ENCODE results near the gene AFDN. TPM values are rescaled to one million over a fixed set of nuclear protein-coding genes. Genes with fewer than 3 reads are reported as not detected.

The AFDN gene
- total RNA-seq, 1 donor from 2014 or later = 102 TPM

GRCh38 chr6:167779129-167779992 is 47.4 kb upstream of the AFDN start:
- H3K4me3 ChIP-seq (ENCODE audit: insufficient read depth, low read depth, low read length) = no peak overlapping the region
- H3K9ac ChIP-seq (ENCODE audit: low read length) = no peak overlapping the region
- no peaks in the 10 kb centered on the region for H3K4me1 ChIP-seq (ENCODE audit: insufficient read depth, low read length)
- no peaks in the 10 kb centered on the region for H3K4me1 Mint-ChIP-seq (ENCODE audit: low read depth, unreplicated experiment)
- no peak for TF ChIP-seq CTCF (IDR thresholded peaks at IDR 0.05; ENCODE audit: insufficient read depth, low read depth, low read length)
- DNase-seq (ENCODE audit: low read depth) (no peak), FAIRE-seq (no peak)
- H3K4me2 ChIP-seq (ENCODE audit: low read length) = no peak overlapping the region
- H3K36me3 Mint-ChIP-seq (ENCODE audit: low read depth, unreplicated experiment) = peaks cover 2% of the 10 kb centered on the region
- no peaks in the 10 kb centered on the region for H3K9me3 ChIP-seq (ENCODE audit: insufficient read depth, low read depth, low read length)
- no peaks in the 10 kb centered on the region for H3K27me3 ChIP-seq (ENCODE audit: insufficient read depth, low read length)
- H3K27ac ChIP-seq (ENCODE audit: low read depth, low read length) = no peak overlapping the region
- no peak overlapping the region for H3K27ac Mint-ChIP-seq (ENCODE audit: unreplicated experiment)
- no peaks in the 10 kb centered on the region for H3K36me3 ChIP-seq (ENCODE audit: insufficient read depth, low read length)
- H3K4me3 Mint-ChIP-seq (ENCODE audit: unreplicated experiment) = no peak overlapping the region
- no peak overlapping the region for H2AFZ ChIP-seq (ENCODE audit: low read depth, low read length)
- H3K9me3 Mint-ChIP-seq (ENCODE audit: unreplicated experiment) = no peaks in the 10 kb centered on the region
- peaks cover 67% of the 10 kb centered on the region for H3K27me3 Mint-ChIP-seq (ENCODE audit: low read depth, unreplicated experiment)
- H3K79me2 ChIP-seq (ENCODE audit: insufficient read depth, low read length) = no peaks in the 10 kb centered on the region
- no peaks in the 10 kb centered on the region for H4K20me1 ChIP-seq (ENCODE audit: insufficient read depth, low read length)

- Histone ChIP-seq H3K36me3 (ENCODE audit: insufficient read depth, low read length) (no peaks in the 10 kb centered on the region), H3K79me2 (ENCODE audit: insufficient read depth, low read length) (no peaks in the 10 kb centered on the region), H3K4me2 (ENCODE audit: low read length) (no peak overlapping the region), H4K20me1 (ENCODE audit: insufficient read depth, low read length) (no peaks in the 10 kb centered on the region), H2AFZ (ENCODE audit: low read depth, low read length) (no peak overlapping the region), H3K4me3 (ENCODE audit: insufficient read depth, low read depth, low read length) (no peak overlapping the region), H3K9me3 (ENCODE audit: insufficient read depth, low read depth, low read length) (no peaks in the 10 kb centered on the region), H3K27me3 (ENCODE audit: insufficient read depth, low read length) (no peaks in the 10 kb centered on the region), H3K4me1 (ENCODE audit: insufficient read depth, low read length) (no peaks in the 10 kb centered on the region), H3K9ac (ENCODE audit: low read length) (no peak overlapping the region), H3K27ac (ENCODE audit: low read depth, low read length) (no peak overlapping the region)
- FAIRE-seq (no peak), DNase-seq (ENCODE audit: low read depth) (no peak)
- Mint-ChIP-seq H3K4me1 (ENCODE audit: low read depth, unreplicated experiment) (no peaks in the 10 kb centered on the region), H3K36me3 (ENCODE audit: low read depth, unreplicated experiment) (peaks cover 2% of the 10 kb centered on the region), H3K27me3 (ENCODE audit: low read depth, unreplicated experiment) (peaks cover 67% of the 10 kb centered on the region), H3K27ac (ENCODE audit: unreplicated experiment) (no peak overlapping the region), H3K9me3 (ENCODE audit: unreplicated experiment) (no peaks in the 10 kb centered on the region), H3K4me3 (ENCODE audit: unreplicated experiment) (no peak overlapping the region)
- no peak for TF ChIP-seq EZH2 (IDR thresholded peaks at IDR 0.05; ENCODE audit: insufficient read depth, low read length)
These were observed 46.6 kb upstream of the AFDN start for GRCh38 chr6:167779993-167780655.

- Histone ChIP-seq H3K27me3 (ENCODE audit: insufficient read depth, low read length) (no peaks in the 10 kb centered on the region), H4K20me1 (ENCODE audit: insufficient read depth, low read length) (no peaks in the 10 kb centered on the region), H3K36me3 (ENCODE audit: insufficient read depth, low read length) (no peaks in the 10 kb centered on the region), H3K9me3 (ENCODE audit: insufficient read depth, low read depth, low read length) (no peaks in the 10 kb centered on the region), H3K4me1 (ENCODE audit: insufficient read depth, low read length) (no peaks in the 10 kb centered on the region), H2AFZ (ENCODE audit: low read depth, low read length) (no peak overlapping the region), H3K79me2 (ENCODE audit: insufficient read depth, low read length) (no peaks in the 10 kb centered on the region), H3K27ac (ENCODE audit: low read depth, low read length) (no peak overlapping the region), H3K9ac (ENCODE audit: low read length) (no peak overlapping the region), H3K4me2 (ENCODE audit: low read length) (no peak overlapping the region), H3K4me3 (ENCODE audit: insufficient read depth, low read depth, low read length) (no peak overlapping the region)
- peaks cover 59% of the 10 kb centered on the region for H3K27me3 Mint-ChIP-seq (ENCODE audit: low read depth, unreplicated experiment)
- H3K27ac Mint-ChIP-seq (ENCODE audit: unreplicated experiment) = no peak overlapping the region
- H3K36me3 Mint-ChIP-seq (ENCODE audit: low read depth, unreplicated experiment) = peaks cover 2% of the 10 kb centered on the region
- no peak overlapping the region for H3K4me3 Mint-ChIP-seq (ENCODE audit: unreplicated experiment)
- TF ChIP-seq CTCF (IDR thresholded peaks at IDR 0.05; ENCODE audit: insufficient read depth, low read depth, low read length) (no peak), EZH2 (IDR thresholded peaks at IDR 0.05; ENCODE audit: insufficient read depth, low read length) (no peak)
- H3K9me3 Mint-ChIP-seq (ENCODE audit: unreplicated experiment) = no peaks in the 10 kb centered on the region
- DNase-seq (ENCODE audit: low read depth) (no peak), FAIRE-seq (no peak)
- H3K4me1 Mint-ChIP-seq (ENCODE audit: low read depth, unreplicated experiment) = no peaks in the 10 kb centered on the region
These were observed 45.5 kb upstream of the AFDN start for GRCh38 chr6:167781066-167781767.

All from astrocyte (in vitro differentiated cells and primary cell).